Esophagus squamous epithelium (tissue), 4 donors: ENCODE measurements around the gene DNM2.

Experiments
- CTCF ChIP-seq, 6 experiments: fragments of 450-650 bp in 4 of 6; fragments of 200-600 bp in 2 of 6; sonication (generic) in 2 of 6; IDR thresholded peaks; one replicate each; pipeline ENCODE4 v1.5.1; 2016 to 2019; ENCODE audit warnings: antibody characterized with exemption in 6 of 6, mild to moderate bottlenecking in 4 of 6, moderate library complexity in 4 of 6
- POLR2A ChIP-seq, 4 donors: fragments of 450-650 bp; IDR thresholded peaks; one replicate each; pipeline ENCODE4 v1.6.1; 2017; ENCODE audit warnings: antibody characterized with exemption in 4 of 4, mild to moderate bottlenecking in 4 of 4, moderate library complexity in 3 of 4

- TF ChIP-seq CTCF (IDR thresholded peaks at IDR 0.05) (no peak), POLR2A (IDR thresholded peaks at IDR 0.05) (no peak)
These were observed 49.8 kb downstream of the DNM2 start for GRCh38 chr19:10767726-10768125.
